Measurements from ENCODE around the gene XG.

GRCh38 chrX:2774057-2774456, 22.2 kb downstream of the XG start:
- TF ChIP-seq CTCF (IDR thresholded peaks at IDR 0.05), result no peak
- TF ChIP-seq EP300 (IDR thresholded peaks at IDR 0.05), result no peak
- TF ChIP-seq POLR2A (IDR thresholded peaks at IDR 0.05), result no peak
- TF ChIP-seq POLR2AphosphoS5 (IDR thresholded peaks at IDR 0.05), result no peak
